ENCODE results near the gene PGLYRP2. TPM values are rescaled to one million over a fixed set of nuclear protein-coding genes. Genes with fewer than 3 reads are reported as not detected.

Gene PGLYRP2
- total and polyA plus RNA-seq, 7 donors, result 0.60 TPM; not detected in 6

- H3K4me3 ChIP-seq, result peak overlapping the region in 1 of 4 donors; percentile 37
- H3K27me3 ChIP-seq, result peaks cover 13 to 75% (median 41%) of the 10 kb centered on the region in 3 donors
- peaks cover 0 to 10% (median 7%) of the 10 kb centered on the region in 4 donors for H3K4me1 ChIP-seq
Measured at GRCh38 chr19:15468675-15469512, 10.4 kb downstream of the PGLYRP2 start.

DNA sequence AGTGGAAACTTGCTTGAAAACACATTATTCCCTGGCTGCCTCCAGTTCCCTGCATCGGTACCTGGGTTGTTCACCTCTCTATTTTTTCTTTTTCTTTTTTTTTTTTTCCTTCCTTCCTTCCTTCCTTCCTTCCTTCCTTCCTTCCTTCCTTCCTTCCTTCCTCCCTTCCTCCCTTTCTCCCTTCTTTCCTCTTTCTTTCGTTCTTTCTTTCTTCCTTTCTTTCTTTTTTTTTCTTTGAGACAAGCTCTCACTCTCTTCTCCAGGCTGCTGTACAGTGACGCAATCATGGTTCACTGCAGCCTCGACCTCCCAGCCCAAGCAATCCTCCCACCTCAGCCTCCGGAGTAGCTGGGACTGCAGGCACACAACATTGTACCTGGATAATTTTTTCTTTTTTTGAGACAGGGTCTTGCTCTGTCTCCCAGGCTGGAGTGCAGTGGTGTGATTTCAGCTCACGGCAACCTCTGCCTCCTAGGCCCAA, 11.5 kb downstream of the PGLYRP2 start:
- 72 to 77% methylated on average over 6 of the region's 6 CpGs for WGBS, 2 donors
- Histone ChIP-seq H3K27me3 (peaks cover 13 to 81% (median 47%) of the 10 kb centered on the region in 3 donors), H3K4me3 (no peak overlapping the region), H3K36me3 (no peaks in the 10 kb centered on the region), H3K9me3 (peaks cover 0 to 2% (median 0%) of the 10 kb centered on the region in 4 donors), H3K4me1 (peaks cover 0 to 10% (median 7%) of the 10 kb centered on the region in 4 donors), H3K27ac (no peak overlapping the region)
- intact Hi-C loops (cut with DNase I), result no loop called here
- DNase-seq, result no peak
- TF ChIP-seq EP300 (IDR thresholded peaks at IDR 0.05) (no peak), POLR2AphosphoS5 (IDR thresholded peaks at IDR 0.05) (no peak), POLR2A (IDR thresholded peaks at IDR 0.05) (no peak)
- TF ChIP-seq, protein P1, sequence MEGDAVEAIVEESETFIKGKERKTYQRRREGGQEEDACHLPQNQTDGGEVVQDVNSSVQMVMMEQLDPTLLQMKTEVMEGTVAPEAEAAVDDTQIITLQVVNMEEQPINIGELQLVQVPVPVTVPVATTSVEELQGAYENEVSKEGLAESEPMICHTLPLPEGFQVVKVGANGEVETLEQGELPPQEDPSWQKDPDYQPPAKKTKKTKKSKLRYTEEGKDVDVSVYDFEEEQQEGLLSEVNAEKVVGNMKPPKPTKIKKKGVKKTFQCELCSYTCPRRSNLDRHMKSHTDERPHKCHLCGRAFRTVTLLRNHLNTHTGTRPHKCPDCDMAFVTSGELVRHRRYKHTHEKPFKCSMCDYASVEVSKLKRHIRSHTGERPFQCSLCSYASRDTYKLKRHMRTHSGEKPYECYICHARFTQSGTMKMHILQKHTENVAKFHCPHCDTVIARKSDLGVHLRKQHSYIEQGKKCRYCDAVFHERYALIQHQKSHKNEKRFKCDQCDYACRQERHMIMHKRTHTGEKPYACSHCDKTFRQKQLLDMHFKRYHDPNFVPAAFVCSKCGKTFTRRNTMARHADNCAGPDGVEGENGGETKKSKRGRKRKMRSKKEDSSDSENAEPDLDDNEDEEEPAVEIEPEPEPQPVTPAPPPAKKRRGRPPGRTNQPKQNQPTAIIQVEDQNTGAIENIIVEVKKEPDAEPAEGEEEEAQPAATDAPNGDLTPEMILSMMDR (IDR thresholded peaks at IDR 0.05), result no peak

More at GRCh38 chr19:15468675-15469512, 10.4 kb downstream of the PGLYRP2 start:
- no peak overlapping the region for H3K27ac ChIP-seq
- H3K36me3 ChIP-seq, result no peaks in the 10 kb centered on the region
- 44 to 52% methylated on average over 12 of the region's 12 CpGs for WGBS, 2 donors
- intact Hi-C loops (cut with DNase I), result no loop called here
- H3K9me3 ChIP-seq, result peaks cover 0 to 2% (median 0%) of the 10 kb centered on the region in 4 donors
- TF ChIP-seq POLR2AphosphoS5 (IDR thresholded peaks at IDR 0.05), result no peak
- peak; percentile 56 for DNase-seq

GRCh38 chr19:15466851-15467733, 12.2 kb downstream of the PGLYRP2 start:
- Histone ChIP-seq H3K27ac (no peak overlapping the region), H3K4me1 (peaks cover 0 to 10% (median 7%) of the 10 kb centered on the region in 4 donors), H3K27me3 (peaks cover 13 to 80% (median 47%) of the 10 kb centered on the region in 3 donors), H3K9me3 (no peaks in the 10 kb centered on the region), H3K36me3 (no peaks in the 10 kb centered on the region), H3K4me3 (no peak overlapping the region)
- no peak for TF ChIP-seq POLR2A (IDR thresholded peaks at IDR 0.05)
- TF ChIP-seq POLR2AphosphoS5 (IDR thresholded peaks at IDR 0.05), result peak in 1 of 4 donors; percentile 12
- WGBS, 2 donors, result 27 to 30% methylated on average over 8 of the region's 8 CpGs
- DNase-seq, result no peak
- intact Hi-C loops (cut with DNase I), result no loop called here

- H3K27ac ChIP-seq, result peak within 1 kb of the TSS in 1 of 4 donors; percentile 16
- peaks cover 0 to 7% (median 5%) of the 10 kb centered on the region in 4 donors for H3K4me1 ChIP-seq
- H3K9me3 ChIP-seq, result no peaks in the 10 kb centered on the region
- 30 to 31% methylated on average over 17 of the region's 17 CpGs for WGBS, 2 donors
- peak within 1 kb of the TSS in 3 of 4 donors; percentile 23 to 40 (median 32) for H3K4me3 ChIP-seq
- H3K36me3 ChIP-seq, result no peaks in the 10 kb centered on the region
- intact Hi-C loops (cut with DNase I), result no loop called here
- DNase-seq, result no peak
- peaks cover 10 to 63% (median 29%) of the 10 kb centered on the region in 3 donors for H3K27me3 ChIP-seq
- TF ChIP-seq POLR2A (IDR thresholded peaks at IDR 0.05) (no peak), EP300 (IDR thresholded peaks at IDR 0.05) (no peak)
- TF ChIP-seq, protein P1 (IDR thresholded peaks at IDR 0.05), result no peak
Measured at GRCh38 chr19:15464394-15465385, 14.6 kb downstream of the PGLYRP2 start, which contains the start of gene RASAL3. Gene RASAL3 (minus strand): TSS chr19:15464544. CDS start chr19:15464358, 186 bp downstream.

Data from sigmoid colon (tissue), 7 donors.